Liver (tissue), 3 donors: ENCODE data around the gene CEP135.

Experiments
- ATF3 ChIP-seq: IDR thresholded peaks from 2 replicates; pipeline ENCODE4 v1.6.1; 2016; ENCODE audit warnings: antibody characterized with exemption
- REST ChIP-seq: IDR thresholded peaks from 2 replicates; pipeline ENCODE4 v1.6.1; 2016; ENCODE audit warnings: antibody characterized with exemption, mild to moderate bottlenecking
- ZBTB33 ChIP-seq: IDR thresholded peaks from 2 replicates; pipeline ENCODE4 v1.6.1; 2016; ENCODE audit warnings: antibody characterized with exemption
- TF ChIP-seq, protein P1 (sequence below): fragments of 150-350 bp; IDR thresholded peaks from 2 replicates; pipeline ENCODE4 v1.5.1; 2017; ENCODE audit warnings: improper control_type of control experiment, low read depth, low read length; ENCODE audit not compliant: missing input control
- donor health status: healthy.
- donor health status: healthy.

DNA sequence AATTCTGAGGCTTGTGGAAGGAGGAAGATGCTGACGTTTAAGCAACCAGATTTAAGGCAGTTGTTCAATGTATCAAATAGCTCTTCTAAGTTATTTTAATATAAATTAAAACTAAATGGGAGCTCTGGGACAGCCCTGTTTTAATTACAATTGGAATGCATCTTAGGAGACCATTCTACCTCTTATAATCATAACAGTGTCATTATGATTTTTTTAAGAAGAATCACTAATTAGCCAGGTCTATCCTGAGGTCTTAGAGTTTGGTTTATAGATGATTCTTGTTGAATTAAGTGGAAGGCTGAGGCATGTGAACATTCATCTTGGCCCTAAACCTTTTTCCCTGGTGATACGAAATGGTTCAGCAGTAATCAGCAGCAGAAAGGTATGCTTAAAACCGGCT is 113.4 kb downstream of the CEP135 start:
- TF ChIP-seq REST (no peak), ZBTB33 (no peak), ATF3 (no peak)
- TF ChIP-seq, protein P1, sequence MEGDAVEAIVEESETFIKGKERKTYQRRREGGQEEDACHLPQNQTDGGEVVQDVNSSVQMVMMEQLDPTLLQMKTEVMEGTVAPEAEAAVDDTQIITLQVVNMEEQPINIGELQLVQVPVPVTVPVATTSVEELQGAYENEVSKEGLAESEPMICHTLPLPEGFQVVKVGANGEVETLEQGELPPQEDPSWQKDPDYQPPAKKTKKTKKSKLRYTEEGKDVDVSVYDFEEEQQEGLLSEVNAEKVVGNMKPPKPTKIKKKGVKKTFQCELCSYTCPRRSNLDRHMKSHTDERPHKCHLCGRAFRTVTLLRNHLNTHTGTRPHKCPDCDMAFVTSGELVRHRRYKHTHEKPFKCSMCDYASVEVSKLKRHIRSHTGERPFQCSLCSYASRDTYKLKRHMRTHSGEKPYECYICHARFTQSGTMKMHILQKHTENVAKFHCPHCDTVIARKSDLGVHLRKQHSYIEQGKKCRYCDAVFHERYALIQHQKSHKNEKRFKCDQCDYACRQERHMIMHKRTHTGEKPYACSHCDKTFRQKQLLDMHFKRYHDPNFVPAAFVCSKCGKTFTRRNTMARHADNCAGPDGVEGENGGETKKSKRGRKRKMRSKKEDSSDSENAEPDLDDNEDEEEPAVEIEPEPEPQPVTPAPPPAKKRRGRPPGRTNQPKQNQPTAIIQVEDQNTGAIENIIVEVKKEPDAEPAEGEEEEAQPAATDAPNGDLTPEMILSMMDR, result no peak
